GM12892 (cell line): Measurements from ENCODE around the gene NELL2.

Experiments
- POLR2A ChIP-seq: IDR thresholded peaks from 2 replicates; pipeline ENCODE4 v1.6.1; 2011; ENCODE audit warnings: low read depth, low read length, control low read depth
- POLR2AphosphoS5 ChIP-seq: IDR thresholded peaks from 2 replicates; pipeline ENCODE4 v1.6.1; 2011; ENCODE audit warnings: low read depth, low read length, control low read depth
- TAF1 ChIP-seq: IDR thresholded peaks from 2 replicates; pipeline ENCODE4 v1.6.1; 2011; ENCODE audit warnings: low read depth, mild to moderate bottlenecking, control low read depth, low read length, borderline replicate concordance

- no peak for TF ChIP-seq POLR2AphosphoS5
- TF ChIP-seq POLR2A = no peak
- no peak for TF ChIP-seq TAF1
Observed at GRCh38 chr12:44460261-44460660, 415.9 kb downstream of the NELL2 start.
